Neural cell (in vitro differentiated cells): Measurements from ENCODE around the gene CLEC10A.

Experiments
- CTCF ChIP-seq: fragments of 450-650 bp; IDR thresholded peaks from 2 replicates; pipeline ENCODE4 v1.5.1; 2014; ENCODE audit warnings: antibody characterized with exemption, mild to moderate bottlenecking, moderate library complexity; ENCODE audit not compliant: poor library complexity, severe bottlenecking
- POLR2AphosphoS5 ChIP-seq: IDR thresholded peaks from 2 replicates; pipeline ENCODE4 v1.6.1; 2012
- RAD21 ChIP-seq: fragments of 450-650 bp; conservative IDR thresholded peaks from 2 replicates; pipeline ENCODE4 v1.6.1; 2014; ENCODE audit warnings: antibody characterized with exemption, mild to moderate bottlenecking, moderate library complexity

DNA sequence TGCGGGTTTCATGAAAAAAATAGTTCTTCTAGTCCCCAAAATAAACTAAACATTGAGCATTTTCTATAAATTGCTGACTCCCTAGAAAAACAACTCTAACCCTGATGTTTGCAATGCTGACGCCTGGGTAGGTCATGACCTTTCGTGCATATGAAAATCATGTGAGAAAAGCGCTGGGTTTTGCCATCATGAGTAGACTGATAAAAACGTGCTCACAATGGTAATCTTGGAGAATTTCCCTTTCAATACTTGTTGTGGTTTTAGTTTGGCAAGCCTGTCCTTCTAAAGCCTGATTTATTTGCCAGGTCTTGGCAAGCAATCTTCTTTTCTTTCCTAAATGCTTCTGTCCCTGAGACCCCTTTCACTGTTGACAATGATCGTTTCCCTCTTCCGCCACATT lies 4.0 kb upstream of the CLEC10A start:
- TF ChIP-seq CTCF (no peak), RAD21 (no peak), POLR2AphosphoS5 (no peak)
